K562 (cell line): ENCODE measurements around the gene MYOM1. TPM values are rescaled to one million over a fixed set of nuclear protein-coding genes. Genes with fewer than 3 reads are reported as not detected.

Experiments used
- DACH1 ChIP-seq: fragments of 450-650 bp; IDR thresholded peaks from 2 replicates; pipeline ENCODE4 v1.6.1; 2018; ENCODE audit not compliant: partially characterized antibody
- GABPA ChIP-seq: fragments of 200-800 bp; sonication (Bioruptor generic); conservative IDR thresholded peaks from 2 replicates; pipeline ENCODE4 v1.6.1; 2016; ENCODE audit warnings: low read depth, missing genetic modification characterization, missing compliant biosample characterization
- HMG20B ChIP-seq: fragments of 250-450 bp; sonication (Bioruptor Pico); IDR thresholded peaks from 2 replicates; pipeline ENCODE4 v1.5.0; 2021; ENCODE audit warnings: mild to moderate bottlenecking
- LARP7 ChIP-seq: fragments of 450-650 bp; IDR thresholded peaks from 2 replicates; pipeline ENCODE4 v1.6.1; 2016
- RFX7 ChIP-seq: fragments of 250-450 bp; sonication (Bioruptor Pico); IDR thresholded peaks from 2 replicates; pipeline ENCODE4 v1.5.1; 2021; ENCODE audit warnings: mild to moderate bottlenecking
- polyA plus RNA-seq, 8 experiments: library from polyadenylated mRNA; depleted of rRNA in 4 of 8; stranded (reverse) in 5 of 8; unstranded in 3 of 8; fragments of >200 nt; fragmentation: Nextera tagmentation in 2 of 8; fragmentation: Illumina TruSeq in 1 of 8; extraction: Ambion mirVana in 2 of 8; extraction: Trizol in 1 of 8; gene quantifications; 2 replicates each; pipeline versions ENCODE4 v1.2.1 to v1.2.3, GENCODE V29; 2011 to 2014; ENCODE audit warnings: inconsistent platforms in 1 of 8, missing spikeins in 1 of 8
- total RNA-seq, 7 experiments: library from RNA; depleted of rRNA in 6 of 7; stranded (reverse); fragments of >200 nt in 6 of 7; fragmentation: Illumina TruSeq in 2 of 7; extraction: Trizol in 2 of 7; gene quantifications; 2 replicates each; pipeline versions ENCODE4 v1.2.1 to v1.2.3, GENCODE V29; 2011 to 2021; ENCODE audit warnings: low replicate concordance in 1 of 7
- TF ChIP-seq, protein P1 (sequence below): fragments of 450-650 bp; IDR thresholded peaks from 2 replicates; pipeline ENCODE4 v1.6.1; 2016; ENCODE audit warnings: mild to moderate bottlenecking, moderate library complexity
- TF ChIP-seq, protein P2 (sequence below): sonication (generic); formaldehyde crosslinking; IDR thresholded peaks from 2 replicates; pipeline ENCODE4 v1.8.1; 2023; ENCODE audit warnings: mild to moderate bottlenecking, missing genetic modification reagents
- TF ChIP-seq, protein P3 (sequence below): IDR thresholded peaks from 3 replicates; pipeline ENCODE4 v1.6.1; 2011; ENCODE audit warnings: borderline replicate concordance, mild to moderate bottlenecking; ENCODE audit not compliant: insufficient read length, insufficient read depth
- TF ChIP-seq, protein P4 (sequence below): sonication (generic); formaldehyde crosslinking; IDR thresholded peaks from 2 replicates; pipeline ENCODE4 v1.8.0; 2023; ENCODE audit warnings: missing genetic modification reagents, mild to moderate bottlenecking, borderline replicate concordance

MYOM1 gene
- total and polyA plus RNA-seq, 9 of the 15 experiments (the other 6 are each of a cell fraction or from before 2014, with no cell fraction given) = 0.01 to 0.62 (median 0.25) TPM

DNA sequence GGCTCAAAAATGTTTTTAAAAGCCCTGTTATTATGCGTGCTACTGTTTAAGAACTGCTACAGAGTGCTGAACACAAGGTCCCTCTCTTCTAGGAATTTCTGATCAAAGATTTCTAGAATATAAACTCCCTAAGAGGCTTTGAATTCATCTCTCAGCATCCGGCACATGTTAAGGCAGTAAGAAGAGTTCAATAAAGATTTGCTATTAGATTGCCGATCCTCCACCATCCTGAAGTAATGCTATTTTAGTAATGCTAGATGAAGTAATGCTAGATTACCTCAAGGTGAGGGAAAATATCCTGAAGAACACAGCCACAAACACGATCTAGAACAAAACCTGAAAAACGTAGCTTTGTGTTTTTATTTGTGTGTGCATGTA is 41.2 kb upstream of the MYOM1 start (continued):
- TF ChIP-seq, protein P1, sequence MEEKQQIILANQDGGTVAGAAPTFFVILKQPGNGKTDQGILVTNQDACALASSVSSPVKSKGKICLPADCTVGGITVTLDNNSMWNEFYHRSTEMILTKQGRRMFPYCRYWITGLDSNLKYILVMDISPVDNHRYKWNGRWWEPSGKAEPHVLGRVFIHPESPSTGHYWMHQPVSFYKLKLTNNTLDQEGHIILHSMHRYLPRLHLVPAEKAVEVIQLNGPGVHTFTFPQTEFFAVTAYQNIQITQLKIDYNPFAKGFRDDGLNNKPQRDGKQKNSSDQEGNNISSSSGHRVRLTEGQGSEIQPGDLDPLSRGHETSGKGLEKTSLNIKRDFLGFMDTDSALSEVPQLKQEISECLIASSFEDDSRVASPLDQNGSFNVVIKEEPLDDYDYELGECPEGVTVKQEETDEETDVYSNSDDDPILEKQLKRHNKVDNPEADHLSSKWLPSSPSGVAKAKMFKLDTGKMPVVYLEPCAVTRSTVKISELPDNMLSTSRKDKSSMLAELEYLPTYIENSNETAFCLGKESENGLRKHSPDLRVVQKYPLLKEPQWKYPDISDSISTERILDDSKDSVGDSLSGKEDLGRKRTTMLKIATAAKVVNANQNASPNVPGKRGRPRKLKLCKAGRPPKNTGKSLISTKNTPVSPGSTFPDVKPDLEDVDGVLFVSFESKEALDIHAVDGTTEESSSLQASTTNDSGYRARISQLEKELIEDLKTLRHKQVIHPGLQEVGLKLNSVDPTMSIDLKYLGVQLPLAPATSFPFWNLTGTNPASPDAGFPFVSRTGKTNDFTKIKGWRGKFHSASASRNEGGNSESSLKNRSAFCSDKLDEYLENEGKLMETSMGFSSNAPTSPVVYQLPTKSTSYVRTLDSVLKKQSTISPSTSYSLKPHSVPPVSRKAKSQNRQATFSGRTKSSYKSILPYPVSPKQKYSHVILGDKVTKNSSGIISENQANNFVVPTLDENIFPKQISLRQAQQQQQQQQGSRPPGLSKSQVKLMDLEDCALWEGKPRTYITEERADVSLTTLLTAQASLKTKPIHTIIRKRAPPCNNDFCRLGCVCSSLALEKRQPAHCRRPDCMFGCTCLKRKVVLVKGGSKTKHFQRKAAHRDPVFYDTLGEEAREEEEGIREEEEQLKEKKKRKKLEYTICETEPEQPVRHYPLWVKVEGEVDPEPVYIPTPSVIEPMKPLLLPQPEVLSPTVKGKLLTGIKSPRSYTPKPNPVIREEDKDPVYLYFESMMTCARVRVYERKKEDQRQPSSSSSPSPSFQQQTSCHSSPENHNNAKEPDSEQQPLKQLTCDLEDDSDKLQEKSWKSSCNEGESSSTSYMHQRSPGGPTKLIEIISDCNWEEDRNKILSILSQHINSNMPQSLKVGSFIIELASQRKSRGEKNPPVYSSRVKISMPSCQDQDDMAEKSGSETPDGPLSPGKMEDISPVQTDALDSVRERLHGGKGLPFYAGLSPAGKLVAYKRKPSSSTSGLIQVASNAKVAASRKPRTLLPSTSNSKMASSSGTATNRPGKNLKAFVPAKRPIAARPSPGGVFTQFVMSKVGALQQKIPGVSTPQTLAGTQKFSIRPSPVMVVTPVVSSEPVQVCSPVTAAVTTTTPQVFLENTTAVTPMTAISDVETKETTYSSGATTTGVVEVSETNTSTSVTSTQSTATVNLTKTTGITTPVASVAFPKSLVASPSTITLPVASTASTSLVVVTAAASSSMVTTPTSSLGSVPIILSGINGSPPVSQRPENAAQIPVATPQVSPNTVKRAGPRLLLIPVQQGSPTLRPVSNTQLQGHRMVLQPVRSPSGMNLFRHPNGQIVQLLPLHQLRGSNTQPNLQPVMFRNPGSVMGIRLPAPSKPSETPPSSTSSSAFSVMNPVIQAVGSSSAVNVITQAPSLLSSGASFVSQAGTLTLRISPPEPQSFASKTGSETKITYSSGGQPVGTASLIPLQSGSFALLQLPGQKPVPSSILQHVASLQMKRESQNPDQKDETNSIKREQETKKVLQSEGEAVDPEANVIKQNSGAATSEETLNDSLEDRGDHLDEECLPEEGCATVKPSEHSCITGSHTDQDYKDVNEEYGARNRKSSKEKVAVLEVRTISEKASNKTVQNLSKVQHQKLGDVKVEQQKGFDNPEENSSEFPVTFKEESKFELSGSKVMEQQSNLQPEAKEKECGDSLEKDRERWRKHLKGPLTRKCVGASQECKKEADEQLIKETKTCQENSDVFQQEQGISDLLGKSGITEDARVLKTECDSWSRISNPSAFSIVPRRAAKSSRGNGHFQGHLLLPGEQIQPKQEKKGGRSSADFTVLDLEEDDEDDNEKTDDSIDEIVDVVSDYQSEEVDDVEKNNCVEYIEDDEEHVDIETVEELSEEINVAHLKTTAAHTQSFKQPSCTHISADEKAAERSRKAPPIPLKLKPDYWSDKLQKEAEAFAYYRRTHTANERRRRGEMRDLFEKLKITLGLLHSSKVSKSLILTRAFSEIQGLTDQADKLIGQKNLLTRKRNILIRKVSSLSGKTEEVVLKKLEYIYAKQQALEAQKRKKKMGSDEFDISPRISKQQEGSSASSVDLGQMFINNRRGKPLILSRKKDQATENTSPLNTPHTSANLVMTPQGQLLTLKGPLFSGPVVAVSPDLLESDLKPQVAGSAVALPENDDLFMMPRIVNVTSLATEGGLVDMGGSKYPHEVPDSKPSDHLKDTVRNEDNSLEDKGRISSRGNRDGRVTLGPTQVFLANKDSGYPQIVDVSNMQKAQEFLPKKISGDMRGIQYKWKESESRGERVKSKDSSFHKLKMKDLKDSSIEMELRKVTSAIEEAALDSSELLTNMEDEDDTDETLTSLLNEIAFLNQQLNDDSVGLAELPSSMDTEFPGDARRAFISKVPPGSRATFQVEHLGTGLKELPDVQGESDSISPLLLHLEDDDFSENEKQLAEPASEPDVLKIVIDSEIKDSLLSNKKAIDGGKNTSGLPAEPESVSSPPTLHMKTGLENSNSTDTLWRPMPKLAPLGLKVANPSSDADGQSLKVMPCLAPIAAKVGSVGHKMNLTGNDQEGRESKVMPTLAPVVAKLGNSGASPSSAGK = 0 out of 2 replicates have a peak, but pooled peaks have one; percentile 35
- TF ChIP-seq RFX7 (CRISPR knock-in tag) (no peak), LARP7 (no peak), DACH1 (no peak), HMG20B (CRISPR knock-in tag) (no peak), GABPA (tag) (no peak)
- TF ChIP-seq, protein P2, sequence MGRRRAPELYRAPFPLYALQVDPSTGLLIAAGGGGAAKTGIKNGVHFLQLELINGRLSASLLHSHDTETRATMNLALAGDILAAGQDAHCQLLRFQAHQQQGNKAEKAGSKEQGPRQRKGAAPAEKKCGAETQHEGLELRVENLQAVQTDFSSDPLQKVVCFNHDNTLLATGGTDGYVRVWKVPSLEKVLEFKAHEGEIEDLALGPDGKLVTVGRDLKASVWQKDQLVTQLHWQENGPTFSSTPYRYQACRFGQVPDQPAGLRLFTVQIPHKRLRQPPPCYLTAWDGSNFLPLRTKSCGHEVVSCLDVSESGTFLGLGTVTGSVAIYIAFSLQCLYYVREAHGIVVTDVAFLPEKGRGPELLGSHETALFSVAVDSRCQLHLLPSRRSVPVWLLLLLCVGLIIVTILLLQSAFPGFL (CRISPR knock-in tag) = 0 out of 2 replicates have a peak, but pooled peaks have one; percentile 17
- TF ChIP-seq, protein P3, sequence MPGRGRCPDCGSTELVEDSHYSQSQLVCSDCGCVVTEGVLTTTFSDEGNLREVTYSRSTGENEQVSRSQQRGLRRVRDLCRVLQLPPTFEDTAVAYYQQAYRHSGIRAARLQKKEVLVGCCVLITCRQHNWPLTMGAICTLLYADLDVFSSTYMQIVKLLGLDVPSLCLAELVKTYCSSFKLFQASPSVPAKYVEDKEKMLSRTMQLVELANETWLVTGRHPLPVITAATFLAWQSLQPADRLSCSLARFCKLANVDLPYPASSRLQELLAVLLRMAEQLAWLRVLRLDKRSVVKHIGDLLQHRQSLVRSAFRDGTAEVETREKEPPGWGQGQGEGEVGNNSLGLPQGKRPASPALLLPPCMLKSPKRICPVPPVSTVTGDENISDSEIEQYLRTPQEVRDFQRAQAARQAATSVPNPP = no peak
- TF ChIP-seq, protein P4, sequence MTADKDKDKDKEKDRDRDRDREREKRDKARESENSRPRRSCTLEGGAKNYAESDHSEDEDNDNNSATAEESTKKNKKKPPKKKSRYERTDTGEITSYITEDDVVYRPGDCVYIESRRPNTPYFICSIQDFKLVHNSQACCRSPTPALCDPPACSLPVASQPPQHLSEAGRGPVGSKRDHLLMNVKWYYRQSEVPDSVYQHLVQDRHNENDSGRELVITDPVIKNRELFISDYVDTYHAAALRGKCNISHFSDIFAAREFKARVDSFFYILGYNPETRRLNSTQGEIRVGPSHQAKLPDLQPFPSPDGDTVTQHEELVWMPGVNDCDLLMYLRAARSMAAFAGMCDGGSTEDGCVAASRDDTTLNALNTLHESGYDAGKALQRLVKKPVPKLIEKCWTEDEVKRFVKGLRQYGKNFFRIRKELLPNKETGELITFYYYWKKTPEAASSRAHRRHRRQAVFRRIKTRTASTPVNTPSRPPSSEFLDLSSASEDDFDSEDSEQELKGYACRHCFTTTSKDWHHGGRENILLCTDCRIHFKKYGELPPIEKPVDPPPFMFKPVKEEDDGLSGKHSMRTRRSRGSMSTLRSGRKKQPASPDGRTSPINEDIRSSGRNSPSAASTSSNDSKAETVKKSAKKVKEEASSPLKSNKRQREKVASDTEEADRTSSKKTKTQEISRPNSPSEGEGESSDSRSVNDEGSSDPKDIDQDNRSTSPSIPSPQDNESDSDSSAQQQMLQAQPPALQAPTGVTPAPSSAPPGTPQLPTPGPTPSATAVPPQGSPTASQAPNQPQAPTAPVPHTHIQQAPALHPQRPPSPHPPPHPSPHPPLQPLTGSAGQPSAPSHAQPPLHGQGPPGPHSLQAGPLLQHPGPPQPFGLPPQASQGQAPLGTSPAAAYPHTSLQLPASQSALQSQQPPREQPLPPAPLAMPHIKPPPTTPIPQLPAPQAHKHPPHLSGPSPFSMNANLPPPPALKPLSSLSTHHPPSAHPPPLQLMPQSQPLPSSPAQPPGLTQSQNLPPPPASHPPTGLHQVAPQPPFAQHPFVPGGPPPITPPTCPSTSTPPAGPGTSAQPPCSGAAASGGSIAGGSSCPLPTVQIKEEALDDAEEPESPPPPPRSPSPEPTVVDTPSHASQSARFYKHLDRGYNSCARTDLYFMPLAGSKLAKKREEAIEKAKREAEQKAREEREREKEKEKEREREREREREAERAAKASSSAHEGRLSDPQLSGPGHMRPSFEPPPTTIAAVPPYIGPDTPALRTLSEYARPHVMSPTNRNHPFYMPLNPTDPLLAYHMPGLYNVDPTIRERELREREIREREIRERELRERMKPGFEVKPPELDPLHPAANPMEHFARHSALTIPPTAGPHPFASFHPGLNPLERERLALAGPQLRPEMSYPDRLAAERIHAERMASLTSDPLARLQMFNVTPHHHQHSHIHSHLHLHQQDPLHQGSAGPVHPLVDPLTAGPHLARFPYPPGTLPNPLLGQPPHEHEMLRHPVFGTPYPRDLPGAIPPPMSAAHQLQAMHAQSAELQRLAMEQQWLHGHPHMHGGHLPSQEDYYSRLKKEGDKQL (CRISPR knock-in tag) = 0 out of 2 replicates have a peak, but pooled peaks have one; percentile 36
